Type B pancreatic cell (in vitro differentiated cells): Measurements from ENCODE around the gene CTSS. TPM values are rescaled to one million over a fixed set of nuclear protein-coding genes. Genes with fewer than 3 reads are reported as not detected.

Source experiments
- DNase-seq: peaks from one replicate; pipeline ENCODE4 v3.0.0; 2021; ENCODE audit warnings: mixed read lengths; ENCODE audit not compliant: unreplicated experiment; ENCODE audit errors: extremely low spot score
- H3K27ac Mint-ChIP-seq: 2 replicates; pipeline ENCODE4 v1.8.0; 2021; ENCODE audit warnings: mild to moderate bottlenecking, mixed read lengths
- H3K27me3 Mint-ChIP-seq: 2 replicates; pipeline ENCODE4 v1.8.0; 2021; ENCODE audit warnings: mixed read lengths
- H3K36me3 Mint-ChIP-seq: 2 replicates; pipeline ENCODE4 v1.8.0; 2021; ENCODE audit warnings: mixed read lengths
- H3K4me1 Mint-ChIP-seq: one replicate; pipeline ENCODE4 v1.8.0; 2021; ENCODE audit warnings: mixed read lengths; ENCODE audit not compliant: unreplicated experiment
- H3K4me3 Mint-ChIP-seq: 2 replicates; pipeline ENCODE4 v1.8.0; 2021; ENCODE audit warnings: mild to moderate bottlenecking, mixed read lengths
- H3K9me3 Mint-ChIP-seq: 2 replicates; pipeline ENCODE4 v1.8.0; 2021; ENCODE audit warnings: mixed read lengths
- CTCF ChIP-seq: fragments of 200-600 bp; sonication (generic); conservative IDR thresholded peaks from 2 replicates; pipeline ENCODE4 v1.5.0; 2021; ENCODE audit warnings: antibody characterized with exemption, mild to moderate bottlenecking
- total RNA-seq: library from RNA; stranded (reverse); gene quantifications from 2 replicates; pipeline ENCODE4 v1.2.1, GENCODE V29; 2021; ENCODE audit warnings: low replicate concordance

CTSS gene
- total RNA-seq, 1 donor from 2014 or later: 7.7 TPM

- Mint-ChIP-seq H3K27me3 (no peaks in the 10 kb centered on the region), H3K36me3 (peaks cover 13% of the 10 kb centered on the region), H3K4me1 (peaks cover 3% of the 10 kb centered on the region), H3K9me3 (no peaks in the 10 kb centered on the region), H3K27ac (no peak overlapping the region), H3K4me3 (no peak overlapping the region)
- TF ChIP-seq CTCF: no peak
- DNase-seq: no peak
These were observed 81.7 kb downstream of the CTSS start for GRCh38 chr1:150683914-150684313.

Other genes with a start within 250 kb of the CTSS start
- 12.5 and 24.6 TPM in 2 replicates for gene ADAMTSL4, start 216.4 kb downstream of the CTSS start, total RNA-seq
- gene MCL1, start 186.2 kb downstream of the CTSS start, total RNA-seq: 187 and 280 TPM in 2 replicates
- gene ENSA, start 136.2 kb downstream of the CTSS start, total RNA-seq: 153 and 185 TPM in 2 replicates
- gene GOLPH3L, start 68.6 kb downstream of the CTSS start, total RNA-seq: 30.9 and 40.5 TPM in 2 replicates
- gene HORMAD1, start 44.9 kb downstream of the CTSS start, total RNA-seq: not detected in 2 replicates
- gene CTSK, start 42.5 kb upstream of the CTSS start, total RNA-seq: 4.1 and 16.7 TPM in 2 replicates
- 30.1 and 36.1 TPM in 2 replicates for gene ARNT, start 110.8 kb upstream of the CTSS start, total RNA-seq
- gene CTXND2, start 121.4 kb upstream of the CTSS start, total RNA-seq: not detected in 2 replicates
- gene SETDB1, start 160.6 kb upstream of the CTSS start, total RNA-seq: 53.5 and 73.8 TPM in 2 replicates
- gene CERS2, start 209.1 kb upstream of the CTSS start, total RNA-seq: 129 and 181 TPM in 2 replicates
- gene ANXA9, start 216.5 kb upstream of the CTSS start, total RNA-seq: 5.8 and 9.5 TPM in 2 replicates
- 28.5 and 38.8 TPM in 2 replicates for gene MINDY1, start 241.1 kb upstream of the CTSS start, total RNA-seq
- gene PRUNE1, start 242.7 kb upstream of the CTSS start, total RNA-seq: 16.3 and 20.4 TPM in 2 replicates